B cell (primary cell): ENCODE results near the gene MAP7.

Experiments used
- EZH2 ChIP-seq: IDR thresholded peaks from 2 replicates; pipeline ENCODE4 v1.6.1; 2012; ENCODE audit warnings: borderline replicate concordance, low read depth, mild to moderate bottlenecking, moderate library complexity, low read length; ENCODE audit not compliant: insufficient read depth, poor library complexity, severe bottlenecking
- TF ChIP-seq, protein P1 (sequence below): fragments of 200-600 bp; IDR thresholded peaks from one replicate; pipeline ENCODE4 v1.8.0; 2022; ENCODE audit warnings: antibody characterized with exemption, mild to moderate bottlenecking

DNA sequence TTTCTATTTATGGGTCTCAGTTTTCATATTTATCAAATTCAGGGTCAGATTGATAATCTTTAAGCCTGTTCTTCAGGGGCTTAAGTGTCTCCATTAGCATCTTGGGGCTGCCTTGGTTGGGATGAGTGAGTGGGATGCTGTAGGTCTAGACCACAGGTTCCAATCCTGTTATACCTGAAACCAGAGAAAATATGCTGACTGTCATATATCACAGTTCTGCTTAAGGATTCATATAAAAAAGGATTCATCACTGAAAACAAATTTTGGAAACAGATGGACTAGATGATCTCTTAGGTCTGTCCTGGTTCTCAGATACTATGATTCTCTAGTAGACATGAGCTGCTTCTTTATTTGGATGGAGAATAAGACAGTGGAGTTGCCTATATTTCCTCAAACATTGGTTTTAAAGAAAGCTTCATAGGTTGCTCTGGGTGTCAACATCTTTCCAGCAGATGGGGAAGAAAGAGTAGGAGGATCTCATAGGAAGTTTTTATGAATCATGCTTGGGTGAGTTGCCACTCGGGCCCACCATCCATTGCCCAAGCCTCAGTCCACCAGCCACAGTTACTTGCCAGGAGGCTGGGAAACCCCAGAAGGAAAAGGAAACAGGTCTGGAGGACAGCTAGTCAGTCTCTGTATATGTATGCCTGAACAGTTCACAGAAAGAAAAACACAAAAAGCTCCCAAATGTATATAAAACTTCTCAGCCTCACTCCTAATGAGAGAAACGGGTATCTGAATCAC lies 42.9 kb upstream of the MAP7 start:
- TF ChIP-seq, protein P1, sequence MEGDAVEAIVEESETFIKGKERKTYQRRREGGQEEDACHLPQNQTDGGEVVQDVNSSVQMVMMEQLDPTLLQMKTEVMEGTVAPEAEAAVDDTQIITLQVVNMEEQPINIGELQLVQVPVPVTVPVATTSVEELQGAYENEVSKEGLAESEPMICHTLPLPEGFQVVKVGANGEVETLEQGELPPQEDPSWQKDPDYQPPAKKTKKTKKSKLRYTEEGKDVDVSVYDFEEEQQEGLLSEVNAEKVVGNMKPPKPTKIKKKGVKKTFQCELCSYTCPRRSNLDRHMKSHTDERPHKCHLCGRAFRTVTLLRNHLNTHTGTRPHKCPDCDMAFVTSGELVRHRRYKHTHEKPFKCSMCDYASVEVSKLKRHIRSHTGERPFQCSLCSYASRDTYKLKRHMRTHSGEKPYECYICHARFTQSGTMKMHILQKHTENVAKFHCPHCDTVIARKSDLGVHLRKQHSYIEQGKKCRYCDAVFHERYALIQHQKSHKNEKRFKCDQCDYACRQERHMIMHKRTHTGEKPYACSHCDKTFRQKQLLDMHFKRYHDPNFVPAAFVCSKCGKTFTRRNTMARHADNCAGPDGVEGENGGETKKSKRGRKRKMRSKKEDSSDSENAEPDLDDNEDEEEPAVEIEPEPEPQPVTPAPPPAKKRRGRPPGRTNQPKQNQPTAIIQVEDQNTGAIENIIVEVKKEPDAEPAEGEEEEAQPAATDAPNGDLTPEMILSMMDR: no peak
- TF ChIP-seq EZH2: no peak
